ENCODE measurements around the gene SPACA4.

SPACA4 gene

DNA sequence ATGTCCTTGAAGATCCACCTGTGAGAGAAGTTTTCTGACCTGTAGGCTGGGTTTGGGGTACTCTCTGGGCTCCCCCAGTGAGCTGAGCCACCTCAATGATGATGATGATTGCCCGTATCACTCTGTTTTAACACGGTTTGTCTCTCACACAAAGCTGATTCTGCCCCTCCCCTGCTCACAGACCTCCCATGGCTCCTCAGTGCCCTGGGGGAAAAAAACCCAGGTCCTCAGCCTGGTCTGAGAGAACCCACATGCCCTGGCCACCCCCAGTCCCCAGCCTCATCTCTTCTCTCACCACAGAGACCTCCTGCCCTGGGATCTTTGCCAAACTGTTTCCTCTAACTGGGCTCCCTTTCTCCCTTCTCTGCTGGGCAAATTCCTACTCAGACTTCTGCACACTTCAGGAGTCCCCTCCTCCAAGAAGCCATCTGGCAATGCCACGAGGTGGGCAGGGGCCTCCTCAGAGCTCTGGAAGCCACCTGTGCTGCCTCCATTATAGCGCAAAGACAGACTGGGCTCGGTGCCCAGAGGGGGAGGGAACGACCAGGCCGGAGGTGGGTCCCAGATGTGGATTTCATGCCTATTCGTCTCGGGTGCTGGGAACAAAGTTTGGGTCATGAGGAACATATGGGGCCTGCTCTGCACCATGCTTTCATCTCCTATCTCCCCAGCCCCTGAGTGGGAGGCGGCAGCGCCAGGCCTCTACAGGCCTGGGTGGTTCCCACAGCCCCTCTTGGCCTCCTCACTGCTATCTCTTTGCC, 47.9 kb downstream of the SPACA4 start:
- Histone ChIP-seq H3K27me3 (ENCODE audit: insufficient read depth, low read length, poor library complexity, severe bottlenecking) (no peaks in the 10 kb centered on the region), H3K4me3 (ENCODE audit: low read length, poor library complexity, severe bottlenecking) (no peak overlapping the region), H3K9ac (ENCODE audit: low read depth, low read length, poor library complexity, severe bottlenecking) (no peak overlapping the region), H3K4me2 (ENCODE audit: low read depth, low read length, poor library complexity, severe bottlenecking) (no peak overlapping the region), H3K36me3 (ENCODE audit: insufficient read depth, low read length) (no peaks in the 10 kb centered on the region), H3K79me2 (ENCODE audit: insufficient read depth, low read length) (no peaks in the 10 kb centered on the region), H4K20me1 (ENCODE audit: insufficient read depth, low read length, poor library complexity, severe bottlenecking) (no peaks in the 10 kb centered on the region), H3K9me3 (ENCODE audit: insufficient read depth, low read depth, low read length) (no peaks in the 10 kb centered on the region), H2AFZ (ENCODE audit: low read length) (no peak overlapping the region; the same call in 1 of the 2 replicates), H3F3A (ENCODE audit: low read depth) (no peaks in the 10 kb centered on the region), H3K9me2 (replicated peaks; ENCODE audit: low read depth, low read length) (no peaks in the 10 kb centered on the region), H3K4me1 (ENCODE audit: insufficient read depth, low read length, poor library complexity, severe bottlenecking) (no peaks in the 10 kb centered on the region)
- TF ChIP-seq EZH2phosphoT487 (IDR thresholded peaks at IDR 0.05; ENCODE audit: borderline replicate concordance) (no peak), CTCF (conservative IDR thresholded peaks at IDR 0.05; ENCODE audit: low read length) (no peak)

GRCh38 chr19:48656840-48657474, 50.4 kb downstream of the SPACA4 start:
- Histone ChIP-seq H3K27me3 (ENCODE audit: insufficient read depth, low read length, poor library complexity, severe bottlenecking) (no peaks in the 10 kb centered on the region), H3K9ac (ENCODE audit: low read depth, low read length, poor library complexity, severe bottlenecking) (no peak overlapping the region), H3K4me3 (ENCODE audit: low read length, poor library complexity, severe bottlenecking) (no peak overlapping the region), H3K36me3 (ENCODE audit: insufficient read depth, low read length) (no peaks in the 10 kb centered on the region), H2AFZ (ENCODE audit: low read length) (no peak overlapping the region), H3F3A (ENCODE audit: low read depth) (no peaks in the 10 kb centered on the region), H4K20me1 (ENCODE audit: insufficient read depth, low read length, poor library complexity, severe bottlenecking) (no peaks in the 10 kb centered on the region), H3K9me2 (replicated peaks; ENCODE audit: low read depth, low read length) (no peaks in the 10 kb centered on the region), H3K79me2 (ENCODE audit: insufficient read depth, low read length) (no peaks in the 10 kb centered on the region), H3K4me2 (ENCODE audit: low read depth, low read length, poor library complexity, severe bottlenecking) (no peak overlapping the region), H3K4me1 (ENCODE audit: insufficient read depth, low read length, poor library complexity, severe bottlenecking) (peaks cover 8% of the 10 kb centered on the region), H3K9me3 (ENCODE audit: insufficient read depth, low read depth, low read length) (no peaks in the 10 kb centered on the region)
- TF ChIP-seq EZH2phosphoT487 (IDR thresholded peaks at IDR 0.05; ENCODE audit: borderline replicate concordance), result no peak
- no peak for TF ChIP-seq CTCF (conservative IDR thresholded peaks at IDR 0.05; ENCODE audit: low read length)
